ENCODE measurements around the gene ADAM23.

ADAM23 gene

GRCh38 chr2:206502729-206503128 lies 59.4 kb downstream of the ADAM23 start:
- no peak for DNase-seq (ENCODE audit: low read depth in 2 of 2)

GRCh38 chr2:206511283-206511682 lies 68.0 kb downstream of the ADAM23 start:
- DNase-seq (ENCODE audit: low read depth in 2 of 2) = no peak

GRCh38 chr2:206512999-206513398 lies 69.7 kb downstream of the ADAM23 start:
- DNase-seq (ENCODE audit: low read depth in 2 of 2) = no peak

- no peak for DNase-seq (ENCODE audit: low read depth in 2 of 2)
Observed at GRCh38 chr2:206515580-206515979, 72.2 kb downstream of the ADAM23 start.

GRCh38 chr2:206518997-206519396 lies 75.7 kb downstream of the ADAM23 start:
- DNase-seq (ENCODE audit: low read depth in 2 of 2) = no peak

- DNase-seq (ENCODE audit: low read depth in 2 of 2) = no peak
Observed at GRCh38 chr2:206520450-206520849, 77.1 kb downstream of the ADAM23 start.

- DNase-seq (ENCODE audit: low read depth in 2 of 2) = no peak
Observed at GRCh38 chr2:206521115-206521514, 77.8 kb downstream of the ADAM23 start.

GRCh38 chr2:206521612-206522011 lies 78.3 kb downstream of the ADAM23 start:
- no peak for DNase-seq (ENCODE audit: low read depth in 2 of 2)

- no peak for DNase-seq (ENCODE audit: low read depth in 2 of 2)
Observed at GRCh38 chr2:206526416-206526815, 83.1 kb downstream of the ADAM23 start.

GRCh38 chr2:206527153-206527552 lies 83.8 kb downstream of the ADAM23 start:
- no peak for DNase-seq (ENCODE audit: low read depth in 2 of 2)

GRCh38 chr2:206530727-206531126 lies 87.4 kb downstream of the ADAM23 start:
- no peak for DNase-seq (ENCODE audit: low read depth in 2 of 2)

GRCh38 chr2:206531996-206532543 lies 88.7 kb downstream of the ADAM23 start:
- no peak for DNase-seq (ENCODE audit: low read depth in 2 of 2)

GRCh38 chr2:206533977-206534376 lies 90.6 kb downstream of the ADAM23 start:
- DNase-seq (ENCODE audit: low read depth in 2 of 2) = no peak

GRCh38 chr2:206535260-206535986 lies 92.1 kb downstream of the ADAM23 start:
- no peak for DNase-seq (ENCODE audit: low read depth in 2 of 2)

- no peak for DNase-seq (ENCODE audit: low read depth in 2 of 2)
Observed at GRCh38 chr2:206540757-206541156, 97.4 kb downstream of the ADAM23 start.

- no peak for DNase-seq (ENCODE audit: low read depth in 2 of 2)
Observed at GRCh38 chr2:206543073-206543472, 99.7 kb downstream of the ADAM23 start.

GRCh38 chr2:206548383-206548782 lies 105.1 kb downstream of the ADAM23 start:
- DNase-seq (ENCODE audit: low read depth in 2 of 2) = no peak

- no peak for DNase-seq (ENCODE audit: low read depth in 2 of 2)
Observed at GRCh38 chr2:206555721-206556120, 112.4 kb downstream of the ADAM23 start.

- no peak for DNase-seq (ENCODE audit: low read depth in 2 of 2)
Observed at GRCh38 chr2:206556357-206556949, 113.1 kb downstream of the ADAM23 start.

- DNase-seq (ENCODE audit: low read depth in 2 of 2) = no peak
Observed at GRCh38 chr2:206557321-206557720, 114.0 kb downstream of the ADAM23 start.

- DNase-seq (ENCODE audit: low read depth in 2 of 2) = no peak
Observed at GRCh38 chr2:206558492-206558891, 115.2 kb downstream of the ADAM23 start.

GRCh38 chr2:206561962-206562361 lies 118.6 kb downstream of the ADAM23 start:
- DNase-seq (ENCODE audit: low read depth in 2 of 2) = no peak

GRCh38 chr2:206562375-206562774 lies 119.0 kb downstream of the ADAM23 start:
- no peak for DNase-seq (ENCODE audit: low read depth in 2 of 2)

Data from stimulated activated CD8-positive, alpha-beta memory T cell treated with anti-CD3 and anti-CD28 coated beads, Interleukin-15, amount 100 ng/mL, for 48 hours (primary cell).